HG02870 (cell line): ENCODE data around the gene NR5A1.

Experiments used
- ATAC-seq: cut with Tn5 transposase; IDR thresholded peaks from one replicate; pipeline ENCODE4 v1.9.1; 2021; ENCODE audit warnings: mild to moderate bottlenecking, moderate library complexity; ENCODE audit not compliant: unreplicated experiment

NR5A1 gene

DNA sequence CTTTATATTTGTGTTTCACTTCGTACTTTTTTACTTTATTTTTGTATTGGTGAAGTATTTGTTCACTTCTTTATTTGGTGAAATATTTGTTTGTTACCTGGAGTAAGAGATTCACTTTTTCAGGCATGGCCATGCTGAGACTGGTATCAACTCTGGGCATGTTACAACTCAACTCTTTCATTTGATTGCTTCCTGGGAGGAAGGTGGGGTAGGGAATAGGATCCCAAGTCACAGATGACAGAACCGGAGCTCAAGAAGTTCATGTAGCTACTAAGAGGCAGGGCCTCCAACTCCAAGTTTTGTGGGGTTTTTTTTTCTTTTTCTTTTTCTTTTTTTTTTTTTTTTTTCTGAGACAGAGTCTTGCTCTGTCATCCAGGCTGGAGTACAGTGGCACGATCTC, 63.0 kb downstream of the NR5A1 start:
- no peak for ATAC-seq

DNA sequence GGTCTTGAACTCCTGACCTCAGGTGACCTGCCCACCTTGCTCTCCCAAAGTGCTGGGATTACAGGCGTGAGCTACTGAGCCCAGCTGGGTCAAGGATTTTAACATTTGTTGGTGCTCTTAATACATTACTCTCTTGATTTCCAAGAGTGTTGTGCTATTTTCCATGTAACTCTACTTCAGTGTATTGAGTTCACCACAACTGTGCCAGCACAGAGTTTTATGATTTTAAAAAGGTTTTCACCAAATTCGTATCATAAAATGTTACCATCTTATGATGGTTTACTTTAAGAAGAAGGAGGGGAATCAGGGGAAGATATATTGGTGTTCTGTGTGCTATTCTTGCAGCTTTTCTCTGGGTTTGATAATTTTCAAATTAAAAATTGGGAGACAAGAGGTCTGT, 63.6 kb downstream of the NR5A1 start:
- no peak for ATAC-seq

DNA sequence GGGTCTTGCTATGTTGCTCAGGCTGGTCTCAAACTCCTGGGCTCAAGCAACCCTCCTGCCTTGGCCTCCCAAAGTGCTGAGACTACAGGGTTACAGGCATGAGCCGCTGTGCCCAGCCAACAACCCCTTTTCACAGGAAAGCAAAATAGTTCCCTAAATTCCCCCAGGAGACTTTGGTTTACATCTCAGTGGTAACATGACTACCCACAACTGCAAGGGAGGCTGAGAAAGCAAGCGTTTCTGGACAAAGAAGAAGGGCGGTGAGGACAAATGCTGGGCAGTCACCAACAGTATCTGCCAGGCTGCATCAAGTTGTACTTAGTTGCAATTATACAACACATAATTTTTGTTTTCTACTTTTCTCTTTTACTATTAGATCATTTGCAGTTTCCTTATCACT, 64.4 kb downstream of the NR5A1 start:
- no peak for ATAC-seq

DNA sequence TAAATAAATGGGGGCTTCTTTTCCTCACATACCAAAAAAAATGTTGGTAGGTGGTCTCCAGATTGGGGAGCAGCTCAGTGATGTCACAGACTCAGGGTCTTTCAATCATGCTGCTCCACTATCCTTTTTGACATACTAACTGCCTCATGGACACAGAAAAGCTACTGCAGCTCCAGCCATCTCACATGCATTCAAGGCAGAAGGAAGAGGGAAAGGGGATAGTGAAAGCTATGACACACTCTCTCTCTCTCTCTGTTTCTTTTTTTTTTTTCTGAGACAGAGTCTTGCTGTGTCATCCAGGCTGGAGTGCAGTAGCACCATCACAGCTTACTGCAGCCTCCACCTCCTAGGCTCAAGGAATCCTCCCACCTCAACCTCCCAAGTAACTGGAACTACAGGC, 64.8 kb downstream of the NR5A1 start:
- ATAC-seq: no peak

DNA sequence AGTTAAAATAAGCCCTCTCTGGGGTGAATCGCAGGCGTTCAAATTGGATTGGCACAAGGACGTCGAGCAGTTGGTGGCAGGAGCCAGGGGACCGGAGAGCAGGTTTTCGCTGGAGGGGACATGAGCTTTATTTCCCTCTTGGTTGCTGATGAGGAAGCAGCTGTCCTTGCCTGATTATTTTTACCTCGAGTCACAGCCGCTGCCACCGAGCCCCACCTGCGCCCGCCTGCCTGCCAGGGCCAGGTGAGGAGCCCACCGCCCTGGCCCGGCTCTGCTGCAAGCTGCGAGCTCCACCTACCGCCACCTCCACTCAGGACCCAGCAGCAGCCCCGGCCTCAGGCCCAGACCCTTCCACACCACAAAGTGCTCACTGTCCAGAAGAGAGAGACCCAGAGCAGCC, 65.9 kb downstream of the NR5A1 start:
- no peak for ATAC-seq

DNA sequence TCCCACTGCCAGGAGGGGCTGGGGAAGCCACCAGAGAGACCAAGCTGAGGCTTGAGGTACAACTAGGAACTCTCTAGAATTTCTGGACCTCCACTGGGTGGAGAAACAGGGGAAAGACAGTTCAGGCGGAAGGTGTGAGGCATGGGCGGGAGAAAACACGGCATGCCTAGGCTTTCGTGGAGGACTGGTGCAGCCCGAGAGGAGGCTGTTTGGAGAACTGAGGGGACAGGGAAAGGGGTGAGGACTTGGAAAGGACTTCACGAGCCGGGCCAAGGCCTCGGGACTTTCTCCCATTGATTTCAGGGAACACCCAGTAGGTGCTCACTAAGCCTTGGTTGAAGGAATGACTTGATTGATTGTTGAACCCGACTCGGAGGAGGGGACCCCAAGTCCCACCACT, 66.4 kb downstream of the NR5A1 start:
- ATAC-seq: no peak

DNA sequence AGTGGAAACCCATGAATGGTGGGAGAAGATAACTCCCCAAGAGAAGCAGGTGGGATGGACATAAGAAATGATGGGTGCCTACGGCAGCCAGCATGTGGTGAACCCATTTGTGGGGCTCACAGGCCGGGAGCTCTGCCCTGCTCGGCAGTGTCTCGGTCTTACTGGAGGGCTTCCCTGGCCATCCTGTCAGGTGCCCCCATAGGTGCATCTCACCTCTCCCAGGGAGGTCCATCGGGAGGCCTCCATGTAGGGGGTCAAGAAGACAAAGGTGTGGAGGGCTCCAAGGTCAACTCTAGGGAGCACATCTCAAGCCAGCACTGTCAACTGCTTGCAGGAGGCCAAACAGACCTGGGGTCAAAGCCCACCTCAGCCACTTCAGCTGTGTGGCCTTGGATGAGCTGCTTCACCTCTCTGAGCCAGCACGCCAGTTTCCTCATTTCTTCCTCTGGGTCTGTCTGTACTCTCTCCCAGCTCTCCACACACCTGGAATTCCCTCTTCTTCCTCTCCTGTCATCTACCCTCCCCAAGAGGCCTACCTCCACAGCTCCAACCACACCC, 67.4 kb downstream of the NR5A1 start:
- no peak for ATAC-seq

DNA sequence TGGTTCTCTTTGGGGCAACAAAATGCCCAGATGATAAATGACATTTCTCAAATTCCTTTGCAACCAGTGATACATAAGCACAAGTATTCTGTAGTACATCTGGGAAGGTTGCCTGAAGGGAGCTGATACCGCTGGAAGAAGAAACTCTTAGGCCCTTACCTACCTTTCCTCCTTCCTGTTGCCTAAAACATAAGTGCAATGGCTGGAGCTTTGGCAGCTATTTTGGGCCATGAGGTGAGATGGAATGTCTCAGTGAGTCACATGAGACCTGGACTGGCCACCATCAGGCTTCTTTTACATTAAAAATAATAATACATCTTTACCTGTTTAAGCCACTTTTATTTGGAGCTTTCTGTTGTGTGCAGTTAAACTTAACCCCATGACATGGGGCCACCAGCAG, 68.1 kb downstream of the NR5A1 start:
- no peak for ATAC-seq

DNA sequence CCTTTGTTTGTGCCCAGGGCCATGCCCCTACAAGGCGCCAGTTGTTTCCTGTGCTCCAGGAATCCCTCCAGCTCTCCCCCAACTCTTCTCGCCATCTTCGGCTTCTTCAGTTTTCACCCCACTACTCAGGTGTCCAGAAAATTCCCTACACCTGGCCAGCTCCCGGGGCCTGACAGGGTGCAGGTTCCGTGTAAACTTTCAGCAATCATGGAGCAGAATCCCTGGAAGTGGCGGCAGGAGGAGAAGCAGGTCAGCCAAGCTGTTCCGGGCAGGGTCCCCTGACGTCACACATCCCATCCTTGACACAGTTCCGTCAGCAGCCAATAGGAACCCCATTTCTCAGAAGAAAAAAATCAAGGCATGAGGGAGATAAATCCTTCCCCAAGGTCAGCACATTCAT, 69.1 kb downstream of the NR5A1 start:
- ATAC-seq: no peak

DNA sequence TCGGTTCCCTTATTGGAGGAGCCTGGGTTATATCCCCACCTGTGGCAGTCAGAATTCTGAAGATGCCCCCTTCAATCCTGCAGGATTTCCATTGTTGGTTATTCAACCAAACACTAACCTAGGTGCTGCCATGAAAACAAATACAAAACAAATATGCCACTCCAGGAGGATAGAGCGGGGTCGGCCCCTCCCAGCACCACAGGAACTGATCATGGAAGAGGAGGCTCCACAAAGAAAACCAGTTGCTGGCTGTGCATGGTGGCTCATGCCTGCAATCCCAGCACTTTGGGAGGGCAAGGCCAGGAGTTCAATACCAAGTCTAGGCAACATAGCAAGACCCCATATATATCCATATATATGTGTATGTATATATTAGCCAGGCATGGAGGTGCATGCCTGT, 70.1 kb downstream of the NR5A1 start:
- no peak for ATAC-seq

DNA sequence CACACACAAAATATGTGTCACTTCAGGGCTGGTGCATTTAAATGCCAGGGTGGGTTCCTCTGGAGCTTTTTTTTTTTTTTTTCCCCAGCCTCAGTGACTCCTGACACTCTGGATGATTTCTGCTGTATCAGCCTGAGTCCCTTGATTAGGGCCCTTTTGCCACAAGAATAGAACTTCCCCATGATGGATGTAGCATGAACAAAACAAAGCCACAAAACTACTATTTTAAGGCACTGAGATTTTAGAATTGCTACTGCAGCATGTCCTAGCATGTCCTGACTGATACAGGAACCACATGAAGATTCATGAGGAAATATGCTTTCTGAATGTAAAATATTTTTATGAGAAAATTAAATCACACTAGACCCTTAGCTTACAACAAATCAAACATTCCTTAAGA, 70.9 kb downstream of the NR5A1 start:
- no peak for ATAC-seq
